Stimulated activated CD4-positive, alpha-beta T cell treated with anti-CD3 and anti-CD28 coated beads, Interleukin-15, amount 100 ng/mL, for 48 hours (primary cell): ENCODE data around the gene TPBGL.
A peak's percentile ranks its signal among the peaks of the same experiment; 100 is the strongest.
"Not testable (repeated sequence)": the region's sequence is repeated elsewhere in the genome, so short reads cannot be mapped to it uniquely, and the experiment has no call there.

Experiments
- DNase-seq, 2 donors: peaks; one replicate each; pipeline ENCODE4 v3.0.0-alpha.2; 2020; ENCODE audit warnings: low read depth in 2 of 2

The TPBGL gene

DNA sequence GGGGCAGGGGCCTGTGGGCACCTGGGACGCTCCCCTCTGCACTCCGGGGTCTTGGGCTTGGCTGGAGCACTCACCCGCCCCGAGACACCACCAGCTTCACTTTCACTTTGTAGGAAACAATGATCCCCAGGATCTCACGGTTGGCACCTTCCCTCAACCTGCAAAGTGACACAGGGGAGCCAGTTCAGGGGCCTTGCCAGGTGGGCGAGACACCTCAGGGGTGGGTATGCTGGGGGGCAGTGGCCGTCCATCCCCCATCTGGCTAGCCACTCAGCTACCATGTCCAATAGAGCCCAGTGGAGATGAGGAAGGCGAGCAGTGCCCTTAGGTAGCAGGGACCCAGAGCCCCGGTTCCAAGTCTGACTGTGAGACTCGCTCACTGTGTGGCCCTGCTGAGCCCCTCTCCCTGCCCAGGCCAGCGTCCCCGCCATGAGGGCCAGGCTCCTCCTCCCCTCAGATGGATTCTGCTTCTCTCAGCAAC, 32.3 kb downstream of the TPBGL start:
- no peak for DNase-seq

DNA sequence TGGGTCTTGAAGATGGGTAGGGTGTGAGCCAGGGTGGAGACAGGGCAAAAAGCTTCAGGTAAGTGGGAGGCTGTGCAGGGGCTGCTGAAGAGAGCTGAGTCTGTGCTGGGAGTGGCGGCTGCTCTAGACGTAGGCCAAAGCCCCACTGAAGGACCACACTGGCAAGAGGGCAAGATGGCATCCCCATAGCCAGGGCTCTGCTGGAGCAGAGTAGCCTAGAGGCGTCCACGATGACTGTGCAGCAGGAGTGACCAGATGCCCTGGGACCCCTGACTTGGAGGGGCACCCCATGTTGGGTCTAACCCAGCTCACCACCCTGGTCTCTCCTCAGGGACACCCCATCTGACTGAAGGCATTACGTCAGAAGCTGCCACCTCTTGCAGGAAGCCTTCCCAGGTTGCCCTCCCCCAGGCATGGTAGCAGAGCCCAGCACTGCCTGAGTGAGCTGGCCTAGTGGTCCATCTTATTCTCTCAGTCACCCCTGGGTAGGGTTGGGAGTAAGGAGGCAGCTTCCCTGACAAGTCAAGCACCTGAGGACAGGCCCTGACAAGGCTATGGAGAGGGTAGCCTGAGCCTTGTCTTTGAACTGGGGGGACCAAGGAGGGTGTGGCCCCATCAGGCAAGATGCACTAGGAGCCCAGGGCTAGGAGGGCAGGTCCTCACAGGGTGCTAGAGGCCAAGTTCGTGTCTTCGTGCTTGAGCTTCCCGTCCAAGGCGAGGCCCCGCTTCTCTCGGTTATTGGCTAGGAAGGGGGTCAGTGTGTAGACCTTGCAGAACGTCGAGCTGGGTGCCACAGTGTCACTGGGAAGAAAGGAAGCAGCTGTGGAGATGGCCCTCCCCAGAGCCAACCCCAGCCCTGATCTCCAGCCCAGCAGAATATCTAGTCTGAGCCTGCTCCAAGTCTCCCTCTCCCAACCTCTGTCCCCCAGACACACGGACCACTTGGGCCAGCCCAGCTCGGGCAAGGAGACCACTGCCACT, 33.1 kb downstream of the TPBGL start:
- DNase-seq, result no peak

DNA sequence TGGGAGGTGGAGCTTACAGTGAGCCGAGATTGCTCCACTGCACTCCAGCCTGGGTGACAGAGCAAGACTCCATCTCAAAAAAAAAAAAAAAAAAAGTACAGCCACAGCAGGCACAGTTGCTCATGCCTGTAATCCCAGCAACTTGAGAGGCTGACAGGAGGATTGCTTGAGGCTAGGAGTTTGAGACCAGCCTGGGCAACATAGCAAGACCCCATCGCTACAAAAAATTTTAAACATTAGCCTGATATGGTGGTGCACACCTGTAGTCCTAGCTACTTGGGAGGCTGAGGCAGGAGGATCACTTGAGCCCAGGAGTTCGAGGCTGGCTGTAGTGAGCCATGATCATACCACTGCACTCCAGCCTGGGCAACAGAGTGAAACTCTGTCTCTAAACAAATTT, 34.1 kb downstream of the TPBGL start:
- DNase-seq, result not testable (repeated sequence)

DNA sequence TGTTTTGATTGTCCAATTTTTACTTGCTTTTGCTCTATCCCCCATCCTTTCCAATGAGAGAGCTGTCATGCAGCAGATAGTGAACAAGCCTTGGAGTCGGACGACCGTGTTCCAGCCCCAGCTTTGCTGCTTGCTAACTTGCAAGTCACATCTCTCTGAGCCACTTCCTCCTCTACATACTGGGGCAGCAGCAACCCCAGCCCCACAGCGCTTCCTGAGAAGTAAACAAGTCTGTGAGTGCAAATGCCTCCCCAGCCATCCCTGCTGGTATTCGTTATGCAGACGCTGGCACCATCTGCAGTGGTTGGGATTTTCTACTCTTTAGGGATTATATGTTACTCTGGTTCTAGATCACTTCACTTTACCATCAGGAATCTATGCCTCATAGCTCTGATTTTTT, 35.0 kb downstream of the TPBGL start:
- peak; percentile 23 to 38 for DNase-seq

DNA sequence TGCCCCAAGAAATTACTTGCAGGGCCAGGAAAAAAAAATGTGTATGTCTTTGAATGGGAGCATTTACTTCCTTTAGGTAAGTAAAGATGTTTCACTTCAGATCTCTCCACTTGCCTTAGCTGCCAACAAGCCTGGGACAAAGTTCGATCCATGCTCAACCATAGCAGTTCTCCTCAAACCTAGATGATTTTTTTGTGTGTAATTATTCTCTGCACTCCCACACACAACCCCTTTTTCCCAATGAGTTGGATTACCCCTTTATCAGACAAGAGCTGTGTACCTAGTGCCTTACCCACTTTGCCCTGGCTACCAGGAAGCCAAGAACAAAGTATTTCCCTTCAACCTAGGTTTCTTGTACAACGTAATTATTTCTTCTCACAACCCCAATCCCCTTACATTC, 35.6 kb downstream of the TPBGL start:
- DNase-seq, result no peak

DNA sequence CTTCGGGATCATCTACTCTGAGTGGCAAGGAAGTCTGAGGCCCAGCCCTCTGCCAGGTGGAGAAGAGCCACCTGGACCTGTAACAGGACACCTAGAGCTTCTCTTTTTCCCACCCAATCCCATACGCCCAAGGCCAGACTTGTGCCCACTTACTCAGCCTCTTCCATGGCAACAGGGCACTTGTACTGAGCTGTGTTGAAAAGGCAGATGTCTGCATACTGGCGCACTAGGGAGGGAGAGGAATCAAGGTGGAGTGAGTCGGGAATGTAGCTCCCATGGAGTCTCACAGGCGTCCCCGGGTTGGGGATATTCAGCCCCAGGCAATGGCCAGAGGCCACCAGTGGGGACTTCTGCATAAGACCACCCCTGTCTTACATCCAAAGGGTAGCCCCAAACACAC, 36.1 kb downstream of the TPBGL start:
- no peak for DNase-seq

DNA sequence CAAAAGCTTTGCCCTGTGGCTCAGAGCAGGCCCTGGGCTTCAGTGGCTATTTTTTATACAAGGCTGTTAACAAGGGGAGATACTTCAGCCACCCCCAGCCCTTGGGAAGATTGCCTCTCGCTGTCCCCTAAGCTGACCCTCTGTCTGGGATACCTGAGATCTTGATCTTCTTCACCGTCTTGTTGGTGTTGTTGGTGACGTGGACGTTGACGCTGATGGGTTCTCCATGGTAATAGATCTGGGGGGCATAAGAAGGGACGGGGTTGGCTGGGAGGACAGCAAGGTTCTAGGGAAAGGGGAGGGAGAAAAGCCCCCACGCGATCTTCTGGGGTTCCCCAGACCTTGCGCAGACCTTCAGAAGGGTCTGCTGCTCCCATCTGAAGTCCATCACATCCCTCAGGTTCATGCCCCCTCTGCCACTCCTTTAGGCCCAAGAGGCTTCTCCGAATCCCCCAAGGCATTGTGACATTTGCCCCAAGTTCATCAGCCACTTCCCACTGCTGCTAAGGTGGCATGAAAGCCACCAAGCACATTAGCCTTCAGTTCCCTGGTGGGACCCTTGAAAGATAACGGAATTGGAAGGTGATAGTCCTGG, 36.7 kb downstream of the TPBGL start:
- no peak for DNase-seq

DNA sequence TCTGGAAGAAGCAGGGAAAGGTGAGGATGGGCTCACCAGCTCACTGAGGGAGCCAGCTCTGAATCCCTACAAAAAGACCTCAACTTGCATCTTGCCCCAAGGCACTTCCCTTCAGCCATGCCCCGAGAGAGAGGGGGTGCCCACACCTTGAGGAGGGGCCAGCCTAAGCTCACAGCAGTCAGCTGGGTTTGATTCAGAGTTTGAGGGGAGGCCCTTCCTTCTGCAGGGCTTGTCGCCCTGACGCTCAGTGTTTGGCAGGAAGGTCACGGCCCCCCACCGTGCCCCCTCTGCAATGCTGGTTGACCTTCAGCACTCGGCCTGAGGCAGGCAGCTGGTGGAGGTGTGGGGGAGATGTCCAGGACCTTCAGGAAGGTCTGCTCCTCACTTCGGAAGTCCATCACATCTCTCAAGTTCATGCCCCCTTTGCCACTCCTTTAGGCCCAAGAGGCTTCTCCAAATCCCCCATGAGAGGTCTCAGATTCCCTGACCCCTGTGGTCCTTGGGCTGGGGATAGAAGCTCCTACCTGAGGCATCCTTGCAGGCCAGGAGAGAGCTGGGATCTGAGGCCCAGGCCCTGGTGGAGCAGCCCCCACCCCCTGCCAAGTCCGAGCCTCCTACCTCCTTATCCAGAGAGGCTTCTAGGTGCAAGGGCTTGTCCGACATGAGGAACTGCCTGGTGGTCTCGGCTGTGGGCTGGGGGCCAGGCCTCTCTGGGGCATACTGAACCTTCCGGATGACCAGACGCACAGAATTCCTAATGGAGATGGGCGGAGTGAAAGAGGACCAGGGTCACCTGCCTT, 37.6 kb downstream of the TPBGL start:
- no peak for DNase-seq

DNA sequence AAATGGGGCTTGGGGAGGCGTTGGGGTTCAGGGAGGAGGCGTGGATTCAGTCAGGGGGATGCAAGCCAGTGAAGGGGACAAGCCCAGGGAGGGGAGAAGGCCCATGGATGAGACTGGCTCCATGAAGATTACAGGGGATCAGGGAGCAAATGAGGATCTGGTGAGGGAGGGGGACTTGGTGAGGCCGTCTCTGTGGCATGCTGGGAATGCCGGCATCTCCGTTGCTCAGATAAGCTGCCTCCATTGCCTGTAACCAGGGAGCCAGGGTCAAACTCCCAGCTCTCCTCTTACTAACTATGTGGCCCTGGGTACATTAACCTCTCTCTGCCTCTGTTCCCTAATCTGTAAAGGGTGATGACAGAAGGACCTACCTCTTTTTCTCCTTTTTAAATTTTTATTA, 38.7 kb downstream of the TPBGL start:
- DNase-seq, result no peak

DNA sequence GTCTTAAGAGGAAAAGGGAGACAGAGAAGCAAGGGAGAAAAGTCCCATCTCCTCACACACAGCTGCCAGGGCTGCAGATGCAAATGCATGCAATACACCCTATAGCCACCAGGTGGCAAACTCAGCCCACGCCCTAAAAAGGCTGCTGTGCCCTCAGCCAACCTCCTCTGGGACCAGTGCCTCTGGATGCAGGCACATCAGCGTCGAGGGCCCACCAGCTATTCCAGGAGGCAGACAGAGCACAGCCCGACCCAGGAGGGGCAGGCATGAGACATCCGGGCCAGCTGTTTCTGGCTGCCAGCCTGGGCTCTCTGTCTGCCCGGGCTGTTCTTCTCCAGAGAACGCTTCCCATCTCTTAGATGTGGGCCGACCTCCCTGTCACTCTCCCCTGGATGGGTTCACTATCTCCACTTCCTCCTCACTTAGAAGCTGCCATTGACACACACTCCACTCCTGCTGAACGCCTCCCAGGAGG, 39.7 kb downstream of the TPBGL start:
- DNase-seq, result peak; percentile 48 to 69

DNA sequence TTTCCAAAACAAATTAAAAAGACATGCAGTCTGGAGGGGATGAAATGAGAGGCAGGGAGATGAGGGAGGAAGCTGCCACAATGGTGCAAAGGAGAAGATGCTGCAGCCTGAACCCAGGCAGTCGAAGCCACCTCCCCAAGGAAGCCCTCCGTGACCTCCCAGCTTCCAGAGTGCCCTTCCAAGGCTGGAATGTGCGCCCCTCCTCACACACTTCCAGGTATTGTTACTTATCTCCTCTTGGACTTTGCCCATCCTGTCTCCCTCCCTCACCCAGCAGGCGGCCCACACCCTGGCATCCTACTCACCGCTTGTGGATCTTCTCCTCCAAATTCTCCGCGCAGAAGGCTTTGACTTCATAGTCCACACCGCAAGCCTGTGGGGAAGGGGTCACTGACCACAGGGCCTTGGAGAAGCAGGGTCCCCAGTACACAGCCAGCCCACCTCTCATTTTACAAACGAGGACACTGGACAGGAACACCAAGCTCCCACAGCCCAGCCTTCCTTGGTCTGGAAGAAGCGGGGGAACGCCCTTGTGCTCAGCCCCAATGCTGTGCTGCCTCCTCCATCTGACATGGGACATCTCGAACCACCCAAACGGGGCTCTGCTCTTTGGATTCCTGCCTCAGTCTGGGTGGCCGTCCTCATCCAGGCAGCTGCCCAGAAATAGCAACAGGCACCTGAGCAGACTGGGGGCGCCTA, 40.3 kb downstream of the TPBGL start:
- no peak for DNase-seq

DNA sequence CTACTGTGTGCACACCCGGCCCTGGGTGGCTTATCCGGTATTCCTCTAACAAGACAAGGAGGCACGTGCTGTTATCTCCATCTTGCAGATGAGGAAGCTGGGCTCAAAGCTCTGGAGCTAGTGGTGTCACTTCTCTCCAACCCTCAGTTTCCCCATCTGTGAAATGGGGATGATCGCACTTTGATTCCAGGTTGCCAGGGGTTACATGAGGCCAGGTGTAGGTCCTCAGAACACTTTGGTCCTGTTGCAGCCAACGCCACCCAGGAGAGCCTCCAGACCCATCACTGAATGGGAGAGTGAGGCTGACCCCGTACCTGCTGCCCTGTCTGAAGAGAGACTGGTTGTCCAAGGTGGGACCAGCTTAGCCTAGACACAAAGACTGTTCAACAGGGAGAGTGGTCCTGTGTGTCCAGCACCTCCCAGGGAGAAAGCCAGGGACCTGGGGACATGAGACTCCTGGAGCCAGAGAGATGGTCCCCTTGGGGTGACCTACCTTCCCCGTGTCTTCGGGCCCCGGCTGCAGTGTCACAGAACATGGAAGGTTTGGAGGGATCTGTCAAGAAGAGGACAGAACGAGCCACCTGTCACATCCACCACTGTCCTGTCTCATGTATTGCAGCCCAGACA, 41.0 kb downstream of the TPBGL start:
- DNase-seq, result no peak

DNA sequence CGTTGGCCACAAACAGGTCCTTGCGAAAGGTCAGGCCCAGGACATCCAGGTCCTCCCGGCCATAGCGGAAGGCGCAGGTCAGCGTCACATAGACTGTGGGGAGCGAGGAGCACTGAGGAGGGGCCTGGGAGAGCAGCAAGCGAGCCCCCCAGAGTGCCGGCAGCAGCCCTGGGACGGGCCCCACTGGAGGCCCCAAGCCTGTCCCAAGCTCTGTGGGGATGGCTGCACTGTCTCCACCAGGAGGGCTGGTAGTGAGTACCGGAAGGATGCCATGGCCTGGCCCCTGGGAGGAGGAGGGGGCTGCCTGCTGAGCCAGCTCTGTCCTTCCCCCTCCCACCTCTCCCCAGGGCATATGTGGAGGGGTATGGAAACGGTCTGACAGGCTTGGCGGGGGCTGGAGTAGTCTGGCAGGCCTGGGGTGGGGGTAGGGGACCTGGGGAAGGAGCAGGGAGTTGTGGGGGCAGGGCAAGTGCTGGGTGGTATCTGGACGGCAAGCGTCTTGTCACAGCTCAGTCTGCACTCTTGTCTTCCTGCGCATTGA, 42.9 kb downstream of the TPBGL start:
- no peak for DNase-seq

DNA sequence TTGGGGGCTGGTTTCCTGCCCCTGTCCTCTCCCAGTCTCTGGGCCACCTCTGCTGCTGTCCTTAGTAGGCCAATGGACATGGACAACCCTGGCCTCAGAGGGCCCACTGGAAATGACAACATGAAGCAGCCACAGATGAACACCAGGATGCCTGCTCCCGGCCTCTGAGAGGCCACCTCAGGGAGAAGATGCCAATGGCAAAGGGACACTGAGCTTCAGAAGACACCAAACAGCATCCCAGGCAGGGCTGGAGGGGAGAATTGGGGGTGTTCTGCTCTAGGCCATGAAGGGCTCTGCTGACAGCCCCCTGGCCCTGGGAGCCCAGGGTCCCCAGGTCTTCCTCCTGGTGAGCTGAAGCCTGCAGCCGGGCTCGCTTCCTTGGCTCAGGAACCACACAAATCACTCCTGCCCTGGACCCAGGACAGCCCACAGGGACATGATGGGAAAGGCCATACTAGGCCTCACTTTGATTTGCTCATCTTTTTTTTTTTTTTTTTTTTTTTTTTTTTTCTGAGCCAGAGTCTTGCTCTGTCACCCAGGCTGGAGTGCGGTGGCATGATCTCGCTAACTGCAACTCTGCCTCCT, 45.3 kb downstream of the TPBGL start:
- no peak for DNase-seq

DNA sequence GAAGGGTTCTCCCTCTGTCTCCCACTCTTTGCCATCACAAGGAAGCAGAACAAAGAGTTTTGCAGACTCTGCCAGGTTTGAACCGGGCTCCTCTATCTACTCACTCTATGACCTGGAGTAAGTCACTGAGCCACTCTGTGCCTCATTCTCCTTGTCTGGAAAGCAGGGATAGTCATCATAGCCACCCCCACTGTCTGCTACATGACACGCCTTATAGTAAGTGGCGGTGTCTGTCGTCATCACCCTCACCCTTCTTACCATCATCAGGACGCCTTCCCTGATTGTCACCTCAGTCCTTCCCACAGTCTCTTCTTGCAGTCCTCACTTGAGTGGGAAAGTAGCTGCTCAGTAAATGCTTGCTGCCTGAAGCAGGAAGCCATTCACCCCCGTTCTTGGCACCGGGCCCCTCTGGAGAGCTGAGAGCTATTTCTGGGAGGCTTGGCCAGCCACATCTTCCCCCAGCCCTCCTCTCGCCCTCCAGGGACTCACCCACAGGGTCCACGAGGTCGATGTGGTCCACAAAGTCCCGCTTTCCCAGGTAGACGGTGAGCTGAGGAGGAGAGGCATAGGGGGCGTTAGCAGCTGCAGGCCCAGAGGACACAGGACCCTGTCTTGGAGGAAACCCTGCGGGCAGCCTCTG, 46.4 kb downstream of the TPBGL start:
- DNase-seq, result no peak

DNA sequence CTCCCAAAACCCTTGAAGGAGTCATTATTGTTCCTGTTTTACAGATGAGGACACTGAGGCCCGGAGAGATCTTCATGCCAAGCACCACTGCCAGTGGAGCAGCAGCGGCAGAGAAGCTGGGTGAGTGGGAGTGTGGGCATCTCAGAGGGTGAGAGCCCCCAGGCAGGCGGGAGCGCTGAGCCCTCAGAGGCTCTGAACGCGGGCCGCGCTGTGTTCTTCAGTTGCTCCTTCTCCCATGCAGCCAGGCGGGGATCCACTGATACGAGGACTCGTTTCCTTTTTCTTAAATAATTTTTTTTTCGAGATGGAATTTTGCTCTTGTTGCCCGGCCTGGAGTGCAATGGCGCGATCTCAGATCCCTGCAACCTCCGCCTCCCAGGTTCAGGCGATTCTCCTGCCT, 47.0 kb downstream of the TPBGL start:
- no peak for DNase-seq

DNA sequence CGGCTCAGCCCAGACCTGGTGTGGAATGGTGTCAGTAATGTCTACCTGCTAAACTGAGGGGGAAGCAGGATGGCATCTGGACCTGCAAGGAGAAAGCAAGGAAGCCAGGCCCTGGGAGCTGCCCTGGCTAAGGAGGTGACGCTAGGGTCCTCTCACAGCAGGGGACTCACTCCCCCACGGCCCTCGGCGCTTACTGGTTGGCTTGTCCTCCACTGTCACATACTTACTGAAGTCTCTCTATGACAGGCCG, 48.9 kb downstream of the TPBGL start:
- DNase-seq, result no peak

DNA sequence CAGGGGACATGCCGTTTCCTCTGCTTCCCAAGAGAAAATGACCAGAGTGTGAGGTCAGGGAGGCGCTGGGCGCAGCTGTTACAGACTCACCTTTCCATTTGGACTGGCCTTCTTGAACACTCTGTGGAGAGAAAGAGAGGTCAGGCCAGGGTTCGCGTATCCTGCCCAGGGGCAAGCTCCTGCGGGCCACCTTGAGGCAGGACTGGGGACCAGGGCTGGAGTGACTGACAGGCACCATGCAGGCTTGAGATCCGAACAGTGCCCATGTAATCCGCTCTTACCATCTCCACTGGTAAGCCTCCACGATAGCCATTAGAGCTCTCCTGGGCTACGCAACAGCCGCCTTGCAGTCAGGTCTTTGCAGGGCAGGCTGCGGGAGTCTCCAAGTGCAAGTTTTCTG, 49.3 kb downstream of the TPBGL start:
- no peak for DNase-seq

DNA sequence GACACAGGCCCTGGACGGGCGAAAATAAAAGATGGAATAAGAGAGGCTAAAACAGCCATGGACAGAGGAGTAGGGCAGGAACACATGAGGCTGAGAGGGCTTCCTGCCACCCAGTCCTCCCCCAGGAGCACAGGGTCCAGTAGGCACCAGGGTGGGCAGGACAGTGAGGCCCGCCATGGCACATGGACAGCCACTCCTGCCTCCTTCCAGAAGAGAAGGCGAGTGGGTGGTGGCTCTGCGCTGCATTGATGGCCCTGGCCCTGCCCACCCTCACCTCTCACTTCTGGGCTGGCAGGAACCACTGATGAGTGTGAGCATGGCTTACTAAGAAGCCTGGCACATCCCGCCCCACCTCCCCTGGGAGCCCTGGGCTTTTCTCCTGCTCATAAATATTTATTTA, 51.2 kb downstream of the TPBGL start:
- no peak for DNase-seq

DNA sequence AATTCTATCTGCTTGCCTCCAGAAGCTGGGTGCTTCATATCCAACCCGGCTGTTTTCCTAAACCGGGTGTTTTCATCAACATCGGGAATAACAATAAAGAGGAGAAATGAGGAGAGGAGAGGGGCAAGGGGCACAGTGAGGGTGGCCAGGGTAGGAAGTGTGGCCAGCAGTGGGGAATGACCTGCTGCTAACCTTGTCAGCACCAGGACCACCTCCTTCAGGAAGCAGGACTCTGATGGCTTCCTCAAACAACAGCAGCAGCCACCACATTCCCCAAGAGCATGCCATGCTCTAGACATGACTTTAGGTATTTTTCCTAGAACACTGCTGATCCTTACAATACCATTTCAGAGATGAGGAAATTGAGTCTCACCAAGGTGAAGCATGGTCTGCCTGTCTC, 52.4 kb downstream of the TPBGL start:
- DNase-seq, result no peak
